Neural crest cell (in vitro differentiated cells): ENCODE measurements around the gene MDH2. TPM values are rescaled to one million over a fixed set of nuclear protein-coding genes. Genes with fewer than 3 reads are reported as not detected.
"Not testable (repeated sequence)": the region's sequence is repeated elsewhere in the genome, so short reads cannot be mapped to it uniquely, and the experiment has no call there.

Experiments used
- DNase-seq: peaks from one replicate; pipeline ENCODE4 v3.0.0; 2021; ENCODE audit warnings: low read depth, mixed read lengths, low spot score
- H3K27ac Mint-ChIP-seq: one replicate; pipeline ENCODE4 v1.8.0; 2021; ENCODE audit warnings: mild to moderate bottlenecking, mixed read lengths; ENCODE audit not compliant: unreplicated experiment
- H3K27me3 Mint-ChIP-seq: 2 replicates; pipeline ENCODE4 v1.8.0; 2021; ENCODE audit warnings: low read depth, mild to moderate bottlenecking, mixed read lengths
- H3K36me3 Mint-ChIP-seq: 2 replicates; pipeline ENCODE4 v1.8.0; 2021; ENCODE audit warnings: low read depth, mild to moderate bottlenecking, mixed read lengths
- H3K4me1 Mint-ChIP-seq: 2 replicates; pipeline ENCODE4 v1.8.0; 2021; ENCODE audit warnings: mixed read lengths
- H3K4me3 Mint-ChIP-seq: one replicate; pipeline ENCODE4 v1.8.0; 2021; ENCODE audit warnings: mild to moderate bottlenecking, mixed read lengths
- H3K9me3 Mint-ChIP-seq: 2 replicates; pipeline ENCODE4 v1.8.0; 2021; ENCODE audit warnings: mixed read lengths
- total RNA-seq: library from RNA; stranded (reverse); gene quantifications from 2 replicates; pipeline ENCODE4 v1.2.1, GENCODE V29; 2021
- TF ChIP-seq, protein P1 (sequence below): fragments of 200-600 bp; sonication (generic); conservative IDR thresholded peaks from 2 replicates; pipeline ENCODE4 v1.5.0; 2021; ENCODE audit warnings: antibody characterized with exemption, mild to moderate bottlenecking

MDH2 gene
- total RNA-seq, 1 donor from 2014 or later: 169 TPM

DNA sequence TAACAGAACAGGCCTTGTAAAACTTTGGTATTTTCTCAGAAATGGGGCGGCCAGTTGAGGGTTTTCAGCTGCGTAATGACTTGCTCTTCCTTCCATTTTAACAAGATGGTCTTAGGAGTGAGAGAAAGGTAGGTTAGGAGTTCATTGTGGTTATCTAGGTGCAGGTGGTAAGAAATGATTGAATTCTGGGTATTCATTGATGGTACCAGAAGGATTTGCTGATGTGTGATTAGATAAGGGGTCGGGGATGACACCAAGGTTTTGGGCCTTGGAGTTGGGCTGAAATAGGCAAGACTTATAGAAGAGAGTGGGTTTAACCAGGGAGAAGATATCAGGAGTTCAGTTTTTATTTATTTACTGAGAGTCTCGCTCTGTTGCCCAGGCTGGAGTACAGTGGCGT, 2.6 kb downstream of the MDH2 start:
- Mint-ChIP-seq H3K36me3 (peaks cover 8% of the 10 kb centered on the region), H3K9me3 (no peaks in the 10 kb centered on the region), H3K4me1 (peaks cover 22% of the 10 kb centered on the region), H3K27ac (no peak overlapping the region), H3K27me3 (no peaks in the 10 kb centered on the region), H3K4me3 (peak overlapping the region; percentile 64)
- TF ChIP-seq, protein P1, sequence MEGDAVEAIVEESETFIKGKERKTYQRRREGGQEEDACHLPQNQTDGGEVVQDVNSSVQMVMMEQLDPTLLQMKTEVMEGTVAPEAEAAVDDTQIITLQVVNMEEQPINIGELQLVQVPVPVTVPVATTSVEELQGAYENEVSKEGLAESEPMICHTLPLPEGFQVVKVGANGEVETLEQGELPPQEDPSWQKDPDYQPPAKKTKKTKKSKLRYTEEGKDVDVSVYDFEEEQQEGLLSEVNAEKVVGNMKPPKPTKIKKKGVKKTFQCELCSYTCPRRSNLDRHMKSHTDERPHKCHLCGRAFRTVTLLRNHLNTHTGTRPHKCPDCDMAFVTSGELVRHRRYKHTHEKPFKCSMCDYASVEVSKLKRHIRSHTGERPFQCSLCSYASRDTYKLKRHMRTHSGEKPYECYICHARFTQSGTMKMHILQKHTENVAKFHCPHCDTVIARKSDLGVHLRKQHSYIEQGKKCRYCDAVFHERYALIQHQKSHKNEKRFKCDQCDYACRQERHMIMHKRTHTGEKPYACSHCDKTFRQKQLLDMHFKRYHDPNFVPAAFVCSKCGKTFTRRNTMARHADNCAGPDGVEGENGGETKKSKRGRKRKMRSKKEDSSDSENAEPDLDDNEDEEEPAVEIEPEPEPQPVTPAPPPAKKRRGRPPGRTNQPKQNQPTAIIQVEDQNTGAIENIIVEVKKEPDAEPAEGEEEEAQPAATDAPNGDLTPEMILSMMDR: no peak
- no peak for DNase-seq

DNA sequence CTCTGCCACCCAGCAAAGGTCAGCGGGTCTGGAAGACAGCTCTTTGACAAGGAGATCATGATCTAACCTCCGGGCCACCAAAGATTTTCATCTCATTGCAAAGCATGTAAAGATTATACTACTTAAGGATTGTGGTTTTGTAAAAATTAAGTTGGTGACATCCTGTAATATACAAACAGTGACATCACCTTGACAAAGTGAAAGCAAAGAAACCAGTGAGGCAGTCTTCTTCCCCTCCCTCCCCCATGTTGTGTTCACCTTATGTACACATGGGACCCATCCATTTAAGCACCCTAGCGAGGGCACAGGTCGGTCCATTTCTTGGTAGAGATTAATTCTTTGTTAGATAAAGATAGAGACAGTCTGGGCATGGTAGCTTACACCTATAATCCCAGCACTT, 3.9 kb downstream of the MDH2 start:
- DNase-seq: no peak
- Mint-ChIP-seq H3K9me3 (no peaks in the 10 kb centered on the region), H3K27ac (no peak overlapping the region), H3K27me3 (no peaks in the 10 kb centered on the region), H3K4me3 (no peak overlapping the region), H3K36me3 (peaks cover 8% of the 10 kb centered on the region), H3K4me1 (peaks cover 22% of the 10 kb centered on the region)
- TF ChIP-seq, protein P1: no peak

DNA sequence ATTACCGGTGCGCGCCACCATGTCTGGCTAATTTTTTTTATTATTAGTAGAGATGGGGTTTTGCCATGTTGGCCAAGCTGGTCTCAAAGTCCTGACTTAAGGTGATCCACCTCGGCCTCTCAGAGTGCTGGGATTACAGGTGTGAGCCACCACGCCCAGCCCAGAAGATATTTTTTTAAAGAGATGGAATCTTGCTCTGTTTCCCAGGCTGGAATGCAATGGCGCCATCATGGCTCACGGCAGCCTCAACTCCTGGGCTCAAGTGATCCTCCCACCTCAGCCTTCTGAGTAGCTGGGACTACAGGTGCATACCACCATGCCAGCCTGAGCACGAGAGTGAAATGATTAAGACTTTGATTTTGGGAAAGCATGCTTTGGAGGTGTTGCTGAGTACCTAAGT, 4.8 kb downstream of the MDH2 start:
- H3K27me3 Mint-ChIP-seq, H3K9me3 Mint-ChIP-seq, DNase-seq, H3K36me3 Mint-ChIP-seq, H3K27ac Mint-ChIP-seq, H3K4me3 Mint-ChIP-seq: not testable (repeated sequence)
- peaks cover 21% of the 10 kb centered on the region for H3K4me1 Mint-ChIP-seq

DNA sequence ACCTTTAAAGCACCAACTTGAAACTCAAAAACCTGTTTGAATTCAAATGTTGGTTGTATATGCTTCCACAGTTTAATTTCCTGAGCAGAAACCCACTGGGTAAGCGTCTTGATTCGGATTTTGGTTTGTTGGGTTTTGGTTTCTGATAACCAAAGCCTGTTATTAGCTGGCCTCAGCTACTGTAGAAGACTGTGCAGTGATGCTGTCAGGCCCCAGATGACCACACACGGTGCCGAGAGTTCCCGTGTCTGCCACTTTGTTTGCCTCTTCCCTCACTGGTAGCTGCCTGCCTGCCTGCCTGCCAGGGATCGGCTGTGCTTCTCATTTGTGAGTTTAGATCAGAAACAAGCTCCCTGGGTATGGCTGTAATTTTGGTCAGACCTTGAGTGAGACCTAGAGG, 5.6 kb downstream of the MDH2 start:
- H3K27ac Mint-ChIP-seq: no peak overlapping the region
- H3K4me1 Mint-ChIP-seq: peaks cover 16% of the 10 kb centered on the region
- no peak for DNase-seq
- no peak overlapping the region for H3K4me3 Mint-ChIP-seq
- peaks cover 8% of the 10 kb centered on the region for H3K36me3 Mint-ChIP-seq
- H3K9me3 Mint-ChIP-seq: no peaks in the 10 kb centered on the region
- H3K27me3 Mint-ChIP-seq: no peaks in the 10 kb centered on the region
- TF ChIP-seq, protein P1: no peak

DNA sequence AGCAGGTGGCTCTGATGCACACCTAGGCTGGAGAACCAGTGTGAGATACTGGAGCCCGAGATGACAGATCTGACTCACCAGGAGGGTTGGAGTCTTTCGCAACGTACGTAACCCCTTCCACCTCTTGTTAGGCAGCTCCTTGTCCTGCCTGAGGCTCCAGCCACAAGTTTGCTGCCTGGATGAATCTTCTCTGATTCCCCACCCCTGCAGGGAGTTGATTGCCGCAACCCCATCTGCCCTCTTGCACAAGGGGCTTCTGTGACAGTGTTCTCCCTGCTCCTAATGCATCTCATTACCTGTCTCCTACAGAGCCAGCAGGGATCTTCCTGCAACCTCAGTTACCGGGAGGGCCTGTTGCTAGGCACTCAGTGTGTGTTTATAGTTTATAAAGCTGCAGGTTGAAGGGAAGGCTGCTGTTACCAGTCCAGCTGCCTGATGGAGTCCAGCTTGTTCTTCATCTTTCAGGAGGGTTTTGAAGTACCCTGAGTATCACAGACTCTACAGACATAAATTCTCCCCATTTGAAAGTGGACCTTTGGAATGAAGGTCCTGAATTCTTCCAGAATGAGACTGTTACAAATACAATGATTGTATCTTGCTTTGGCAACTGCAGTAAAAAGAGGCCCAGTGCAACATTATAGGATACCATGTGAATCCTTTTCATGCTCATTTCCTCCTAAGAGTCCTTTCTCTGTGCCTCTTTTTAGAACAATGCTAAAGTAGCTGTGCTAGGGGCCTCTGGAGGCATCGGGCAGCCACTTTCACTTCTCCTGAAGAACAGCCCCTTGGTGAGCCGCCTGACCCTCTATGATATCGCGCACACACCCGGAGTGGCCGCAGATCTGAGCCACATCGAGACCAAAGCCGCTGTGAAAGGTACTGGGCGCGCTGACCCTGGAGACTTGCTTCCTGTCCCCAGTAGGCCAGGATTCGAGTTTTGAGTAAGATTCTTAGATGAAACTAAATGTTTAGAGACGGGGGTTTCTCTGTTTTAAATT, 6.5 kb downstream of the MDH2 start:
- Mint-ChIP-seq H3K36me3 (peaks cover 3% of the 10 kb centered on the region), H3K4me1 (peaks cover 8% of the 10 kb centered on the region), H3K27me3 (no peaks in the 10 kb centered on the region), H3K4me3 (no peak overlapping the region), H3K9me3 (no peaks in the 10 kb centered on the region), H3K27ac (peak overlapping the region; percentile 36)
- no peak for DNase-seq
- TF ChIP-seq, protein P1: no peak

DNA sequence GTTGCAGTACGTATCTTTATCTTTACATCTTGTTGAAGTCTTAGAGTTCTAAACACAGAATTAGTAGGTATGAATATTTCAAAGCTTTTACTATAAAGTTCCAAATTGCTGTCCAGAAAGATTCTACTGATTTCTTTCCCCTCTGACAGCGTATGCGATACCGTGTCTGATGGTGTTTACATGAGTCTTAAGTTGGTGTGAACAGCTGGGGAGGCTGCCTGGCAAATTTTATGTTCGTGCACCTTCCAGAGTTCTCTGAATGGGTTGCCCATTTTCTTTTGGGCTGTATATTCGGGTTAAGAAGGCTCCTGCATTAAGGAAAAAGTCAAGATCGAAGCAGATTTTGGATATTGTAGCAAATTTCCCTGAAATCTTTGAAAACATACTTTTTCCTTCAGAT, 8.3 kb downstream of the MDH2 start:
- Mint-ChIP-seq H3K27ac (no peak overlapping the region), H3K27me3 (no peaks in the 10 kb centered on the region), H3K4me3 (no peak overlapping the region), H3K4me1 (no peaks in the 10 kb centered on the region), H3K9me3 (no peaks in the 10 kb centered on the region), H3K36me3 (no peaks in the 10 kb centered on the region)
- DNase-seq: no peak
- TF ChIP-seq, protein P1: no peak
